ENCODE measurements around the gene PRKCZ.
"Not testable (repeated sequence)": the region's sequence is repeated elsewhere in the genome, so short reads cannot be mapped to it uniquely, and the experiment has no call there.

The PRKCZ gene

GRCh38 chr1:2102753-2103152 is 52.5 kb downstream of the PRKCZ start:
- no peak for DNase-seq (ENCODE audit: low read depth in 2 of 2)

GRCh38 chr1:2103266-2103900 is 53.2 kb downstream of the PRKCZ start:
- DNase-seq (ENCODE audit: low read depth in 2 of 2), result no peak

GRCh38 chr1:2103901-2104590 is 53.8 kb downstream of the PRKCZ start:
- no peak for DNase-seq (ENCODE audit: low read depth in 2 of 2)

GRCh38 chr1:2104621-2105427 is 54.6 kb downstream of the PRKCZ start:
- no peak for DNase-seq (ENCODE audit: low read depth in 2 of 2)

GRCh38 chr1:2105781-2106524 is 55.7 kb downstream of the PRKCZ start:
- no peak for DNase-seq (ENCODE audit: low read depth in 2 of 2)

GRCh38 chr1:2106659-2107405 is 56.6 kb downstream of the PRKCZ start:
- DNase-seq (ENCODE audit: low read depth in 2 of 2), result no peak

GRCh38 chr1:2107586-2108212 is 57.5 kb downstream of the PRKCZ start:
- DNase-seq (ENCODE audit: low read depth in 2 of 2), result no peak

DNA sequence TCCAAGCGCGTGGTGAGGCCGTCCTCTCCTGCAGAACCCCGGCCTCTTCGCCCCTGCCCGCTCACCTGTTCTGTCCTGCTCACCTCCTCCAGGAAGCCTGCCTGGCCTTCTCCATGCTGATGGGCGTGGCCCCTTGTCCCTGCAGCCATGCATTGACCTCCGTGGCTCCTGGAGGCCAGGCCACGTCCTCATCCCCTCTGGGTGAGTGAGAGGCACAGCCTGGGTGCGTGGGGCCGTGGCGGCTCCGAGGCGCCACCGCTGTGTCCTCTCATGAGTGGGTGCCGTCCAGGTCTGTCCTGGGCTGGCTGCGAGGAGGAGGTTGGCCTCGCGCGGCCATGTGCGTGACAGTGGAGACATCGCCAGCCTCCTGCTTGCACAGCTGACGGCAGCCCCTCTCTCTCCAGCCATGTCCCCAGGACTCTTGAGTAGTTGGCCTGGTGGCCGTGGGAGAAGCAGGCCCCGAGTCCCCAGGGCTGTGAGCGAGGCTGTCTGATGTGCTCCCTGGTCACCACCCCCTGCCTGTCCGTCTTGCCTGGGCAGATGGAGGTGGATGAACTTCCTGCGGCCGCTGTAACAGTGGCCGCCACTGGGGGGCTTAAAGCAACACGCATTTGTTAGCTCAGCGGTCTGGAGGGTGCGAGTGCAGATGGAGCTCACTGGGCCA is 58.1 kb downstream of the PRKCZ start:
- DNase-seq (ENCODE audit: low read depth in 2 of 2), result no peak

- DNase-seq (ENCODE audit: low read depth in 2 of 2), result no peak
Measured at GRCh38 chr1:2108877-2109580, 58.8 kb downstream of the PRKCZ start.

- DNase-seq (ENCODE audit: low read depth in 2 of 2), result no peak
Measured at GRCh38 chr1:2109581-2110021, 59.4 kb downstream of the PRKCZ start.

DNA sequence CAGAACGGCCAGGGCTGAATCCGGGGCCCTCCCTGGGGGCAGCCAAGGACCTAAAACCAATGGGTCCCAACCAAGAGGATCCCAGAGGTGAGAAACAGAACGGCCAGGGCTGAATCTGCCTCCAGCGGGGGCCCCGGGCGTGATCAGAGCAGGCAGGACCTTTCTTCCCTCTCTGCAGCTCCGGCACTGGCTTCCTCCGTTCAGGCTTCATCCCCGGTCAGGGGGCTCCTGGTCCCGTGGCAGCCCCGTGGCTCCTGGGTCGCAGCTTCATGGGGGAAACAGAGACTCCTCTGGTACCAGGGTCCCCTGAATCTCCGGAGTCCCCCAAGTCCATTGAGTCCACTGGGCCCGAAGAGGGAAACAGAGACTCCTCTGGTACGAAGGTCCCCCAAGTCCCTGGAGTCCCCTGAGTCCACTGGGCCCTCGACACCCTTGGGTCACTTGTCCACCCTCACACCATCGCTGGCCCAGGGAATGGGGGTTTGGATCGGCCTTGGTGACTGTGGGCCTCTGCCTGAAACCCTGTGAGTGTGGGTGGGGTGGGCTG is 60.1 kb downstream of the PRKCZ start:
- DNase-seq (ENCODE audit: low read depth in 2 of 2), result no peak

DNA sequence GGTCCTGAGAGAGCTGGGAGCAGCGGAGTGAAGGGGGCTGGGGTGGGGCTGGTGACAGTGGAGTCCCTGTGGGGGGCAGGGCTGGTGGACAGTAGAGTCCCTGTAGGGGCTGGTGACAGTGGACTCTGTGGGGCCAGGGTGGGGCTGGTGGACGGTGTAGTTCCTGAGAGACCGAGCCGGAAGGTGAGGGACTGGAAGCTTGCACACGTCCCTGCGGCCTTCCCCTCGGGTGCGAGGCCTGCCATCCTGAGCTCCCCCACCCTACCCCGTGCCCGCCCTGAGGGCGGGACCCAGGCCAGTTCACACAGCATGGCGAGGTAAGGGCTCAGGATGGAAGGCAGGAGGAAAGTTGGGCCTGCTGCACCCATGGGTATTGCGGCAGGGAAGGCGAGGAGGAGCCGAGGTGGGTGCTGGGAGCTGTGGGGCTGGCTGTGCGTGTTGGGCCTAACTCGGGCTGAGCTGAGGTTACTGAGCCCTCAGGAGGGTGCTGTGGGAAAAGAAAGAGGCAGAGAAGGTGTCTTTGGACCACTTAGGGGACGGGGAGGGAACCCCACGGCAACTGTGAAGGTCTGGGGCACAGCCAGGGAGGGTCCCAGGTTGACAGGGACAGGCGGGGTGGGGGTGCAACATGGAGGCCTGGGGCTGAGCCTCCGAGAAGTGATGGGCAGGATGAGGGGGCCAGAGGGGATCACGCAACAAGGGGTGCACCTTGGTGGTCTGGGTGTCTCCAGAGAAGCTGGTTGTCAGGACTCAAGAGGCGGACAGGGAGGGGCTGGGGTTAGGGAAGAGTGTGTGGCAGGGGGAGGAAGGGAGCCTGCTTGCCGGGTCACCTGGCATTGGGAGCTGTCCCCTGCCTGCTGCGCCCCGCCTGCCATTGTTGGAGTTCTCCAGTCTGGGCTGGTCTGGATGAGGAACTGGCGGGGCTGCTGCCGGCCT is 60.8 kb downstream of the PRKCZ start:
- DNase-seq (ENCODE audit: low read depth in 2 of 2), result no peak

GRCh38 chr1:2111674-2112035 is 61.4 kb downstream of the PRKCZ start:
- DNase-seq (ENCODE audit: low read depth in 2 of 2), result no peak

GRCh38 chr1:2112280-2112701 is 62.1 kb downstream of the PRKCZ start:
- no peak for DNase-seq (ENCODE audit: low read depth in 2 of 2)

DNA sequence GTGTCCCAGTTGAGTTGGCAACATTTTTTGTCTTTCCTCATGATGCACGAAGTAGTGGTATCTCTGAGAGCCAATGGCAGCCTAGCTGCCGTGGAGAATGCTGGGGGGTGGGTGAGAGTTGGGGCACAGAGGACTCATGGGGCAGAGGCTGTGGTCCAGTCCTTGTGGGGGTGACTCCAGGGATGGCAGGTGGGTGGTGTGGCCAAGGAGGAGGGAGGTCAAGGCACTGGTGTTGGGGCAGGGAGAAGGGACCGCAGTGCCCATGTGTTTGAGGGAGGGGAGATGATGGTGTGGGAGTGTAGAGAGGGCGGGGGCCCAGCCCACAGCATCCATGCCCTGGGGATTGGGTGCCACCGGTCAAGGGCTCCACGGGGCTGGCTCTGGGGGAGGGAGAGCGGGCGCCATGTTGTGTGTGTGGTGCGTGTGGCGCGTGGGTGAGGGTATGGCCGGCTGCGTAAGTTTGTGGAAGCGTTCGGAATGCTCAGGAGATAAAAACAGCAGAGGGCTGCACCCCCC is 63.5 kb downstream of the PRKCZ start:
- no peak for DNase-seq (ENCODE audit: low read depth in 2 of 2)

DNA sequence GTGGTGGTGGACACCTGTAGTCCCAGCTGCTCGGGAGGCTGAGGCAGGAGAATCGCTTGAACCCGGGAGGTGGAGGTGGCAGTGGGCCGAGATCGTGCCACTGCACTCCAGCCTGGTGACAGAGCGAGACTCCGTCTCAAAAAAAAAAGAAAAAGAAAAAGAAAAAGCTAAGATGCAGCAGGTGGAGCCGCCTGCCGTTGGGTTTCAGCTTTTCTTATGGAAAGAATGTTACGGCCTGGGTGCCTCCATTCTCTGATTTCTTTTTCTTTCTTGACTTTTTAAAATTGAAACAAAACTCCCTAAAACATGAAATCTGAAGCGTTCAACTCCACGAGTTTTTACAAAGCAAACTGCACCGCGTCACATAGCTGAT is 64.4 kb downstream of the PRKCZ start:
- not testable (repeated sequence) for DNase-seq (ENCODE audit: low read depth in 2 of 2)

GRCh38 chr1:2115008-2115641 is 64.9 kb downstream of the PRKCZ start:
- DNase-seq (ENCODE audit: low read depth in 2 of 2), result no peak
